ENCODE data around the gene SLAMF7. TPM values are rescaled to one million over a fixed set of nuclear protein-coding genes. Genes with fewer than 3 reads are reported as not detected.
A peak's percentile ranks its signal among the peaks of the same experiment; 100 is the strongest.
"Not testable (repeated sequence)": the region's sequence is repeated elsewhere in the genome, so short reads cannot be mapped to it uniquely, and the experiment has no call there.

Gene SLAMF7
- total RNA-seq, 6 experiments from 2014 or later = 0.74 to 5.2 (median 0.99) TPM

DNA sequence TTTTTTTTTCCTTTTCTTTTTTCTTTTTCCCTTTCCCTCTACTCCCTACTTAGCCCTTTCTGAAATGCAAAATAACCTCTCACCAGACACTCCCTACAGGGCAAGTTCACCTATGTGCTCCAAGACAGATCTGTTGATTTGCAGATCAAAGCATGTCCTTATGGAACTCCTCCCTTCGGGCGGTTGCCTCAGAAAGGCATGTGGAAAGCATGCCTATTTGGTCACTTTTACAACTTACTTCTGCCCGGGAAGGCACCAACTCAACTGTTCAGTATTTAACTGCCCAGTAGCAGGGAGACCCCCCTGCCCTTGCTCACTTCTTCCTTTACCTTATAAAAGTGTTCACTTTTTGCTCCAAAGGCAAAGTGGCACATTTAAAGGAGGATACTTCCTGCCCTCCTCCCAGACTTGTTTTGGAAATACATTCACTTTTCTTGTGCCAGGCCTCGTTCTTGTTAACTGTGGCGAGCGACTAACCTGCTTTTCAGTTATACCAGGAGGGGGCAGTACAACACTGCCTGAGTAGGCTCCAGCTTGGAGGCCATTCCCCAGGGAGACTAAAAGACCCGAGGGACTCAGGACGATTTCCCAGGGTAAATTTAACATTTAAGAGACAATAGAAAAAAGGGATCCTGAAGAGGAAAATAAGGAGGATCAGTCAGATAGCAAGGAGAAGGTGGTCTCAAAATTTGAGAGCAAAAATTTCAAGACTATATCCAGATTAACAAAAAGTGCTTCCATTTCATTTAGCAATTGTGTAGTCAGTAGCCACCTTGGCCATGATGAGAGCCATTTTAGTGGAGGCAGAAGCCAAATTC is 12.3 kb upstream of the SLAMF7 start:
- Histone ChIP-seq H3K36me3 (no peaks in the 10 kb centered on the region), H3K4me1 (no peaks in the 10 kb centered on the region), H3K4me3 (no peak overlapping the region), H3K27me3 (no peaks in the 10 kb centered on the region), H3K27ac (no peak overlapping the region), H3K9me3 (no peaks in the 10 kb centered on the region)
- no peak for TF ChIP-seq POLR2A (IDR thresholded peaks at IDR 0.05)
- peak; percentile 81 to 91 (median 86) for TF ChIP-seq CTCF (IDR thresholded peaks at IDR 0.05)
- intact Hi-C loops (cut with DNase I) = loop anchor here in 1 of 2 donors (5.0 kb wide), 1 partner anchor 106 kb away; no protein-coding TSS in a partner anchor
- WGBS (ENCODE audit: insufficient coverage, low coverage, low lambda C conversion rate, missing lambda C conversion rate) = 3% methylated on average over 7 of the region's 8 CpGs
- peak in 2 of 3 donors; percentile 35 to 67 for DNase-seq
- ATAC-seq = peak; percentile 92 to 98 (median 98)

- H3K4me3 ChIP-seq = no peak overlapping the region
- H3K36me3 ChIP-seq = no peaks in the 10 kb centered on the region
- H3K9me3 ChIP-seq = no peaks in the 10 kb centered on the region
- TF ChIP-seq POLR2A (IDR thresholded peaks at IDR 0.05) = no peak
- TF ChIP-seq CTCF (IDR thresholded peaks at IDR 0.05) = no peak
- ATAC-seq (peak in 2 of 4 donors; percentile 18 to 29), DNase-seq (no peak)
- intact Hi-C loops (cut with DNase I) = loop anchor here in 1 of 2 donors (5.0 kb wide), 1 partner anchor 105 kb away; no protein-coding TSS in a partner anchor
- H3K4me1 ChIP-seq = no peaks in the 10 kb centered on the region
- H3K27me3 ChIP-seq = no peaks in the 10 kb centered on the region
- H3K27ac ChIP-seq = no peak overlapping the region
Observed at GRCh38 chr1:160727316-160727640, 11.8 kb upstream of the SLAMF7 start.

GRCh38 chr1:160731564-160731963 is 7.5 kb upstream of the SLAMF7 start:
- DNase-seq; H3K4me3 ChIP-seq; H3K36me3 ChIP-seq; H3K9me3 ChIP-seq; H3K27ac ChIP-seq; H3K27me3 ChIP-seq; ATAC-seq; intact Hi-C loops (cut with DNase I); H3K4me1 ChIP-seq: not testable (repeated sequence)
- WGBS (ENCODE audit: insufficient coverage, low coverage, low lambda C conversion rate, missing lambda C conversion rate) = 67% methylated on average over 2 of the region's 2 CpGs

DNA sequence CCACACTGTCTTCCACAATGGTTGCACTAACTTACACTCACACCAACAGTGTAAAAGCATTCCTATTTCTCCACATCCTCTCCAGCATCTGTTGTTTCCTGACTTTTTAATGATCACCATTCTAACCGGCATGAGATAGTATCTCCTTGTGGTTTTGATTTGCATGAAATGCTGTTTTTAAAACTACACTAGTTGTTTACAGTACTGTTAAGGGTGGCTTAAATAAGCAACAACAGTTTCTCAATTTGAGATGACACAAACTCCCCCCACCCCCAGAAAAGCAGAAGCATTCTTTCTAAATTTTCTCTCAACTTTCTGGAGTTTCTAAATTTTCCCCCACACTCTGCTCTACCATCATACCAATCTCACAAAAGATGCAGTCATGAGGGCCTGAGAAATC is 7.1 kb upstream of the SLAMF7 start:
- H3K4me3 ChIP-seq = no peak overlapping the region
- no peak overlapping the region for H3K27ac ChIP-seq
- no peaks in the 10 kb centered on the region for H3K4me1 ChIP-seq
- DNase-seq (no peak), ATAC-seq (no peak)
- H3K27me3 ChIP-seq = no peaks in the 10 kb centered on the region
- H3K9me3 ChIP-seq = peaks cover 0 to 2% (median 0%) of the 10 kb centered on the region in 4 donors
- TF ChIP-seq CTCF (IDR thresholded peaks at IDR 0.05) = no peak
- no peak for TF ChIP-seq POLR2A (IDR thresholded peaks at IDR 0.05)
- H3K36me3 ChIP-seq = no peaks in the 10 kb centered on the region
- intact Hi-C loops (cut with DNase I) = no loop called here
- WGBS (ENCODE audit: insufficient coverage, low coverage, low lambda C conversion rate, missing lambda C conversion rate) = 75% methylated on average over 1 of the region's 1 CpG

DNA sequence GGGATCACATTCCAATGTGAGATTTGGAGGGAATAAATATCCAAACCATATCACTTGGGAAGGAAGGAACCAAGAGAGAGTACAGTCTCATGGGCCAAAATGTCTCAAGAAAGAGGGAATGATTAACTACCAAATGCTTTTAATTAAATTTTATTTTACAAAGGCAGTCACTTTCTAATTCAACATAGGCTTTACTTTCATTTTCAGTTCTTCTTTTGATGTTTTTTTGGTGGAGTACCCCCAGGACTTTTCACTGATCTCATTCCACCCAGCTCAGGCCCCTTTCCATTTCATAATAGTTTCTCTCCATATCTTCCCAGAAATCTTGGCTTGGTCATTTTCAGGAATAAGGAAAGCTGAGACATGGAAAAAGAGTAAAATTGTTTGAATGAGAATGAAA is 5.1 kb upstream of the SLAMF7 start:
- no peaks in the 10 kb centered on the region for H3K27me3 ChIP-seq
- ATAC-seq (no peak), DNase-seq (no peak)
- intact Hi-C loops (cut with DNase I) = no loop called here
- no peaks in the 10 kb centered on the region for H3K4me1 ChIP-seq
- H3K27ac ChIP-seq = no peak overlapping the region
- peaks cover 0 to 3% (median 0%) of the 10 kb centered on the region in 4 donors for H3K9me3 ChIP-seq
- H3K4me3 ChIP-seq = no peak overlapping the region
- no peak for TF ChIP-seq POLR2A (IDR thresholded peaks at IDR 0.05)
- no peak for TF ChIP-seq CTCF (IDR thresholded peaks at IDR 0.05)
- H3K36me3 ChIP-seq = no peaks in the 10 kb centered on the region

All from right lobe of liver (tissue), 6 donors.